H1 (cell line): ENCODE results near the gene JUP.

Experiments
- BACH1 ChIP-seq: IDR thresholded peaks from 2 replicates; pipeline ENCODE4 v1.6.1; 2012; ENCODE audit warnings: low read length, improper control_type of control experiment
- CBX5 ChIP-seq: fragments of 300-800, 300-1000 bp; sonication (generic); IDR thresholded peaks from 2 replicates; pipeline ENCODE4 v1.7.1; 2016; ENCODE audit warnings: antibody characterized with exemption, low read length, low read depth
- CEBPB ChIP-seq: IDR thresholded peaks from 2 replicates; pipeline ENCODE4 v1.6.1; 2012; ENCODE audit warnings: low read depth, low read length
- CREB1 ChIP-seq: IDR thresholded peaks from 2 replicates; pipeline ENCODE4 v1.6.1; 2012; ENCODE audit warnings: inconsistent platforms
- CTCF ChIP-seq, 3 experiments: IDR thresholded peaks; 1 replicate in 2 of 3; 2 replicates in 1 of 3; pipeline versions ENCODE4 v1.5.1 to v1.6.1; 2011; ENCODE audit warnings: low read length in 3 of 3, mild to moderate bottlenecking in 3 of 3, inconsistent platforms in 2 of 3, low read depth in 1 of 3, moderate library complexity in 1 of 3; ENCODE audit not compliant: insufficient read depth in 1 of 3; ENCODE audit errors: control extremely low read depth in 1 of 3
- EP300 ChIP-seq, 2 experiments: IDR thresholded peaks; 1 replicate in 1 of 2; 2 replicates in 1 of 2; pipeline ENCODE4 v1.6.1; 2011 to 2012; ENCODE audit warnings: low read depth in 2 of 2, low read length in 2 of 2, mild to moderate bottlenecking in 2 of 2, borderline replicate concordance in 1 of 2, inconsistent platforms in 1 of 2, moderate library complexity in 1 of 2
- SP1 ChIP-seq: IDR thresholded peaks from 2 replicates; pipeline ENCODE4 v1.6.1; 2011; ENCODE audit warnings: low read depth, low read length
- SRF ChIP-seq: IDR thresholded peaks from 2 replicates; pipeline ENCODE4 v1.6.1; 2011; ENCODE audit warnings: mild to moderate bottlenecking, low read depth, low read length, moderate library complexity
- TAF1 ChIP-seq: IDR thresholded peaks from 2 replicates; pipeline ENCODE4 v1.6.1; 2011; ENCODE audit warnings: mild to moderate bottlenecking, low read depth, low read length
- TCF12 ChIP-seq: IDR thresholded peaks from 2 replicates; pipeline ENCODE4 v1.6.1; 2011; ENCODE audit warnings: low read depth, mild to moderate bottlenecking, low read length
- ZNF274 ChIP-seq: IDR thresholded peaks from 2 replicates; pipeline ENCODE4 v1.7.0; 2012; ENCODE audit warnings: low read length, borderline replicate concordance; ENCODE audit errors: extremely low read depth
- TF ChIP-seq, protein P1 (sequence below): IDR thresholded peaks from 2 replicates; pipeline ENCODE4 v1.6.1; 2012; ENCODE audit warnings: inconsistent platforms

GRCh38 chr17:41773731-41774193 is 12.7 kb downstream of the JUP start:
- TF ChIP-seq CTCF (IDR thresholded peaks at IDR 0.05; ENCODE audit: control extremely low read depth in 1 of 3, insufficient read depth in 1 of 3, low read depth in 1 of 3, low read length in 3 of 3) (no peak), CEBPB (no peak), TCF12 (no peak), CBX5 (no peak), ZNF274 (no peak), EP300 (IDR thresholded peaks at IDR 0.05; ENCODE audit: borderline replicate concordance in 1 of 2, low read depth in 2 of 2, low read length in 2 of 2) (no peak), SRF (no peak), TAF1 (no peak), BACH1 (no peak), CREB1 (no peak), SP1 (no peak)
- TF ChIP-seq, protein P1, sequence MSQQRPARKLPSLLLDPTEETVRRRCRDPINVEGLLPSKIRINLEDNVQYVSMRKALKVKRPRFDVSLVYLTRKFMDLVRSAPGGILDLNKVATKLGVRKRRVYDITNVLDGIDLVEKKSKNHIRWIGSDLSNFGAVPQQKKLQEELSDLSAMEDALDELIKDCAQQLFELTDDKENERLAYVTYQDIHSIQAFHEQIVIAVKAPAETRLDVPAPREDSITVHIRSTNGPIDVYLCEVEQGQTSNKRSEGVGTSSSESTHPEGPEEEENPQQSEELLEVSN, result no peak
